Transverse colon (tissue), 3 donors: ENCODE measurements around the gene CYP2F1.
"Not testable (repeated sequence)": the region's sequence is repeated elsewhere in the genome, so short reads cannot be mapped to it uniquely, and the experiment has no call there.

Source experiments
- CTCF ChIP-seq, 5 experiments: fragments of 200-600 bp in 3 of 5; fragments of 450-650 bp in 2 of 5; sonication (generic) in 3 of 5; IDR thresholded peaks; 1 replicate in 2 of 5; 2 replicates in 3 of 5; pipeline ENCODE4 v1.5.1; 2016 to 2017; ENCODE audit warnings: antibody characterized with exemption in 5 of 5, inconsistent platforms in 3 of 5, mild to moderate bottlenecking in 2 of 5, moderate library complexity in 1 of 5
- EP300 ChIP-seq: sonication (generic); formaldehyde crosslinking; IDR thresholded peaks from one replicate; pipeline ENCODE4 v1.6.1; 2017; ENCODE audit warnings: antibody characterized with exemption, low read depth
- POLR2A ChIP-seq: fragments of 450-650 bp; IDR thresholded peaks from one replicate; pipeline ENCODE4 v1.6.1; 2016; ENCODE audit warnings: antibody characterized with exemption, mild to moderate bottlenecking, moderate library complexity

- TF ChIP-seq CTCF (IDR thresholded peaks at IDR 0.05); EP300: not testable (repeated sequence)
- TF ChIP-seq POLR2A, result peak; percentile 23
These were observed 7.0 kb downstream of the CYP2F1 start for GRCh38 chr19:41120929-41121911.
